HCT116 (cell line): ENCODE measurements around the gene MYO5C. TPM values are rescaled to one million over a fixed set of nuclear protein-coding genes. Genes with fewer than 3 reads are reported as not detected.

Source experiments
- ATAC-seq: fragments of 200-7000 bp; cut with Tn5 transposase; 2 replicates; pipeline ENCODE4 v1.9.1; 2020; ENCODE audit warnings: mild to moderate bottlenecking, moderate library complexity
- BruUV-seq: library from RNA; stranded (reverse); fragments of 400-500 nt; replicated peaks from 2 replicates; lab custom pipeline; 2021; lab: Mats Ljungman, UMichigan
- CTCF ChIA-PET: fragments of 300-600 bp; sonication (Branson Sonifier 250); formaldehyde crosslinking; loops from one replicate; lab custom pipeline; 2021; ENCODE audit warnings: antibody characterized with exemption; lab: Charles Lee
- POLR2A ChIA-PET: fragments of 300-600, 350-600 bp; sonication (Branson Sonifier 250); formaldehyde crosslinking; loops from one replicate; lab custom pipeline; 2021; ENCODE audit warnings: antibody characterized with exemption; lab: Charles Lee
- RAD21 ChIA-PET, 2 experiments: fragments of 300-600 bp; sonication (Branson Sonifier 250); formaldehyde crosslinking; loops; one replicate each; lab custom pipeline; 2023; ENCODE audit warnings: low total read pairs in 2 of 2; ENCODE audit not compliant: uncharacterized antibody in 2 of 2, unreplicated experiment in 2 of 2, low non-redundant PET in 1 of 2; lab: Charles Lee
- DNase-seq: peaks from one replicate; pipeline ENCODE4 v3.0.0-alpha.2; 2010; ENCODE audit warnings: low read depth, low spot score
- H2AFZ ChIP-seq: fragments of 200-600 bp; shearing (Covaris generic), sonication (generic); 2 replicates; pipeline ENCODE4 v1.6.1; 2017; ENCODE audit warnings: low read depth, mixed run types, mixed read lengths, antibody characterized with exemption, low read length; ENCODE audit not compliant: poor library complexity, severe bottlenecking
- H3K27ac ChIP-seq: 2 replicates; pipeline ENCODE4 v1.5.1; 2012; ENCODE audit warnings: low read depth, low read length
- H3K27me3 ChIP-seq: fragments of 200-600 bp; sonication (generic); 2 replicates; pipeline ENCODE4 v1.6.1; 2016; ENCODE audit warnings: mixed run types, low read length, mixed read lengths; ENCODE audit not compliant: insufficient read depth
- H3K36me3 ChIP-seq, 2 experiments: fragments of 200-500 bp in 1 of 2; fragments of 200-600 bp in 1 of 2; sonication (Bioruptor generic) in 1 of 2; sonication (generic) in 1 of 2; 2 replicates each; pipeline versions ENCODE4 v1.5.1 to v1.6.1; 2014 to 2016; ENCODE audit warnings: low read length in 2 of 2, inconsistent platforms in 1 of 2, mixed read lengths in 1 of 2, mixed run types in 1 of 2; ENCODE audit not compliant: insufficient read depth in 2 of 2, control insufficient read depth in 1 of 2
- H3K4me1 ChIP-seq, 2 experiments: fragments of 200-600 bp in 1 of 2; sonication (generic) in 1 of 2; 2 replicates each; pipeline versions ENCODE4 v1.5.1 to v1.6.1; 2012 to 2017; ENCODE audit warnings: low read length in 2 of 2, inconsistent platforms in 1 of 2, mild to moderate bottlenecking in 1 of 2, mixed read lengths in 1 of 2, mixed run types in 1 of 2, moderate library complexity in 1 of 2; ENCODE audit not compliant: insufficient read depth in 2 of 2, control insufficient read depth in 1 of 2
- H3K4me2 ChIP-seq: fragments of 200-600 bp; sonication (generic); 2 replicates; pipeline ENCODE4 v1.6.1; 2017; ENCODE audit warnings: mixed run types, low read length, mixed read lengths
- H3K4me3 ChIP-seq, 2 experiments: fragments of 200-600 bp in 1 of 2; sonication (generic) in 1 of 2; replicated peaks in 1 of 2; 2 replicates each; pipeline ENCODE4 v1.5.1; 2011 to 2016; ENCODE audit warnings: low read length in 2 of 2, control low read depth in 1 of 2, low read depth in 1 of 2, mild to moderate bottlenecking in 1 of 2, mixed read lengths in 1 of 2, mixed run types in 1 of 2
- H3K79me2 ChIP-seq: fragments of 200-600 bp; sonication (generic); 2 replicates; pipeline ENCODE4 v1.6.1; 2017; ENCODE audit warnings: mild to moderate bottlenecking, mixed run types, low read length, moderate library complexity, mixed read lengths; ENCODE audit not compliant: insufficient read depth
- H3K9ac ChIP-seq: fragments of 200-600 bp; sonication (generic); 2 replicates; pipeline ENCODE4 v1.6.1; 2016; ENCODE audit warnings: low read length, mixed read lengths
- H3K9me2 ChIP-seq: fragments of 200-600 bp; sonication (generic), shearing (Covaris generic); 2 replicates; pipeline ENCODE4 v1.6.1; 2017; ENCODE audit warnings: mixed run types, mild to moderate bottlenecking, moderate library complexity; ENCODE audit not compliant: insufficient read depth
- H3K9me3 ChIP-seq, 2 experiments: fragments of 200-500 bp in 1 of 2; fragments of 200-600 bp in 1 of 2; sonication (Bioruptor generic) in 1 of 2; sonication (generic) in 1 of 2; 2 replicates each; pipeline ENCODE4 v1.6.1; 2014 to 2017; ENCODE audit warnings: low read length in 2 of 2, mixed read lengths in 2 of 2, inconsistent platforms in 1 of 2, low read depth in 1 of 2, mild to moderate bottlenecking in 1 of 2, mixed run types in 1 of 2, moderate library complexity in 1 of 2; ENCODE audit not compliant: control insufficient read depth in 1 of 2, insufficient read depth in 1 of 2
- H4K20me1 ChIP-seq: fragments of 200-600 bp; sonication (generic), shearing (Covaris generic); 2 replicates; pipeline ENCODE4 v1.6.1; 2017; ENCODE audit warnings: mixed run types, mild to moderate bottlenecking, moderate library complexity; ENCODE audit not compliant: insufficient read depth
- CEBPB ChIP-seq: IDR thresholded peaks from 2 replicates; pipeline ENCODE4 v1.6.1; 2012; ENCODE audit warnings: low read depth
- EGR1 ChIP-seq: IDR thresholded peaks from 2 replicates; pipeline ENCODE4 v1.6.1; 2012; ENCODE audit warnings: low read depth
- ELF1 ChIP-seq: IDR thresholded peaks from 2 replicates; pipeline ENCODE4 v1.6.1; 2012; ENCODE audit warnings: low read depth, borderline replicate concordance
- EZH2 ChIP-seq: fragments of 200-600 bp; sonication (generic); IDR thresholded peaks from 2 replicates; pipeline ENCODE4 v1.6.1; 2017; ENCODE audit warnings: antibody characterized with exemption, mixed run types
- JUND ChIP-seq: IDR thresholded peaks from 2 replicates; pipeline ENCODE4 v1.6.1; 2012
- POLR2A ChIP-seq: IDR thresholded peaks from 2 replicates; pipeline ENCODE4 v1.7.0; 2011; ENCODE audit warnings: borderline replicate concordance; ENCODE audit not compliant: insufficient read depth, insufficient read length; ENCODE audit errors: extremely low read depth
- ZFX ChIP-seq: fragments of 450-650 bp; IDR thresholded peaks from 2 replicates; pipeline ENCODE4 v1.6.1; 2017
- intact Hi-C: fragments of 100-400 bp; cut with micrococcal nuclease; formaldehyde crosslinking; loops from 2 replicates; pipeline ENCODE4 v1.10.0; 2022
- total RNA-seq: library from RNA; stranded (reverse); gene quantifications from one replicate; pipeline ENCODE4 v1.2.1, GENCODE V29; 2021; ENCODE audit not compliant: unreplicated experiment
- TF ChIP-seq, protein P1 (sequence below): IDR thresholded peaks from 2 replicates; pipeline ENCODE4 v1.6.1; 2012; ENCODE audit warnings: low read depth
- TF ChIP-seq, protein P2 (sequence below): IDR thresholded peaks from 2 replicates; pipeline ENCODE4 v1.6.1; 2011; ENCODE audit warnings: mild to moderate bottlenecking, low read length, moderate library complexity; ENCODE audit not compliant: insufficient replicate concordance; ENCODE audit errors: extremely low read depth

The MYO5C gene
- total RNA-seq, 1 experiment from 2014 or later = 34.0 TPM

DNA sequence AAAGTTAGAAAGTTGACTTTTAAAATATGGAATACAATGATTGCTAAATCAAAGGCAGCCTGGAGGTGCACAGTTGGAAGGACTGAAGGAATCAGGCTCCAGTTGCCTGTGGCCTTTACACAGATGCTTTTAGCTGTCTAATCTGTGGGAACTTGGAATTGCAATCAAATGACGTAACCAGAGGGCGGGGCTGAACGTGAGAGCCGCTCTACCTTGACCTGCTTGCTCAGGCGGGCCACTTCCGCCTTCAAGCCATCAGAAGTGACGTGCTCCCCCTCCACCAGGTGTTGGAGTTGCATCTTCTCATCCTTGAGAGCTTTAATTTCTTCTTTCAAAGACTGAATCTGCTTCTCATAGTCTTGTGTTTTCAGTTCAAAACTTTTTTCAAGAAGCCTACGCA lies 66.7 kb downstream of the MYO5C start:
- Histone ChIP-seq H3K9me3 (no peaks in the 10 kb centered on the region), H2AFZ (no peak overlapping the region), H4K20me1 (no peaks in the 10 kb centered on the region), H3K36me3 (peaks cover 30 to 33% of the 10 kb centered on the region in 2 experiments; a peak in 3 of 4 replicates), H3K4me2 (0 out of 2 replicates have a peak overlapping the region, but pooled peaks have one; percentile 18), H3K27ac (no peak overlapping the region), H3K79me2 (no peaks in the 10 kb centered on the region), H3K4me3 (no peak overlapping the region), H3K4me1 (peaks cover 4 to 10% of the 10 kb centered on the region in 2 experiments; a peak in 3 of 4 replicates), H3K27me3 (no peaks in the 10 kb centered on the region), H3K9ac (no peak overlapping the region), H3K9me2 (no peaks in the 10 kb centered on the region)
- DNase-seq (peak; percentile 13), ATAC-seq (peak; percentile 65)
- BruUV-seq = no TSS peak
- intact Hi-C loops = no loop called here
- TF ChIP-seq, protein P1, sequence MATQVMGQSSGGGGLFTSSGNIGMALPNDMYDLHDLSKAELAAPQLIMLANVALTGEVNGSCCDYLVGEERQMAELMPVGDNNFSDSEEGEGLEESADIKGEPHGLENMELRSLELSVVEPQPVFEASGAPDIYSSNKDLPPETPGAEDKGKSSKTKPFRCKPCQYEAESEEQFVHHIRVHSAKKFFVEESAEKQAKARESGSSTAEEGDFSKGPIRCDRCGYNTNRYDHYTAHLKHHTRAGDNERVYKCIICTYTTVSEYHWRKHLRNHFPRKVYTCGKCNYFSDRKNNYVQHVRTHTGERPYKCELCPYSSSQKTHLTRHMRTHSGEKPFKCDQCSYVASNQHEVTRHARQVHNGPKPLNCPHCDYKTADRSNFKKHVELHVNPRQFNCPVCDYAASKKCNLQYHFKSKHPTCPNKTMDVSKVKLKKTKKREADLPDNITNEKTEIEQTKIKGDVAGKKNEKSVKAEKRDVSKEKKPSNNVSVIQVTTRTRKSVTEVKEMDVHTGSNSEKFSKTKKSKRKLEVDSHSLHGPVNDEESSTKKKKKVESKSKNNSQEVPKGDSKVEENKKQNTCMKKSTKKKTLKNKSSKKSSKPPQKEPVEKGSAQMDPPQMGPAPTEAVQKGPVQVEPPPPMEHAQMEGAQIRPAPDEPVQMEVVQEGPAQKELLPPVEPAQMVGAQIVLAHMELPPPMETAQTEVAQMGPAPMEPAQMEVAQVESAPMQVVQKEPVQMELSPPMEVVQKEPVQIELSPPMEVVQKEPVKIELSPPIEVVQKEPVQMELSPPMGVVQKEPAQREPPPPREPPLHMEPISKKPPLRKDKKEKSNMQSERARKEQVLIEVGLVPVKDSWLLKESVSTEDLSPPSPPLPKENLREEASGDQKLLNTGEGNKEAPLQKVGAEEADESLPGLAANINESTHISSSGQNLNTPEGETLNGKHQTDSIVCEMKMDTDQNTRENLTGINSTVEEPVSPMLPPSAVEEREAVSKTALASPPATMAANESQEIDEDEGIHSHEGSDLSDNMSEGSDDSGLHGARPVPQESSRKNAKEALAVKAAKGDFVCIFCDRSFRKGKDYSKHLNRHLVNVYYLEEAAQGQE = no peak
- TF ChIP-seq ZFX (no peak), POLR2A (no peak), ELF1 (no peak), CEBPB (no peak), EZH2 (no peak), JUND (no peak), EGR1 (no peak)
- TF ChIP-seq, protein P2, sequence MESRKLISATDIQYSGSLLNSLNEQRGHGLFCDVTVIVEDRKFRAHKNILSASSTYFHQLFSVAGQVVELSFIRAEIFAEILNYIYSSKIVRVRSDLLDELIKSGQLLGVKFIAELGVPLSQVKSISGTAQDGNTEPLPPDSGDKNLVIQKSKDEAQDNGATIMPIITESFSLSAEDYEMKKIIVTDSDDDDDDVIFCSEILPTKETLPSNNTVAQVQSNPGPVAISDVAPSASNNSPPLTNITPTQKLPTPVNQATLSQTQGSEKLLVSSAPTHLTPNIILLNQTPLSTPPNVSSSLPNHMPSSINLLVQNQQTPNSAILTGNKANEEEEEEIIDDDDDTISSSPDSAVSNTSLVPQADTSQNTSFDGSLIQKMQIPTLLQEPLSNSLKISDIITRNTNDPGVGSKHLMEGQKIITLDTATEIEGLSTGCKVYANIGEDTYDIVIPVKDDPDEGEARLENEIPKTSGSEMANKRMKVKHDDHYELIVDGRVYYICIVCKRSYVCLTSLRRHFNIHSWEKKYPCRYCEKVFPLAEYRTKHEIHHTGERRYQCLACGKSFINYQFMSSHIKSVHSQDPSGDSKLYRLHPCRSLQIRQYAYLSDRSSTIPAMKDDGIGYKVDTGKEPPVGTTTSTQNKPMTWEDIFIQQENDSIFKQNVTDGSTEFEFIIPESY = no peak
- CTCF ChIA-PET = interaction anchor here (1.1 to 2.3 kb wide), 6 partner anchors 12 to 507 kb away, joined by 3 to 12 read pairs (median 4); no protein-coding TSS in a partner anchor
- POLR2A ChIA-PET = no interaction called here
- RAD21 ChIA-PET = interaction anchor here in 1 of 2 experiments (0.6 kb wide), 1 partner anchor 22 kb away, joined by 3 read pairs; no protein-coding TSS in a partner anchor
